HEK293 (cell line): Measurements from ENCODE around the gene ALKAL2.

ENCODE experiments used
- CTCF ChIA-PET: fragments of 350-600 bp; formaldehyde crosslinking; extraction: SDS; loops from one replicate; lab custom pipeline; 2021; ENCODE audit warnings: antibody characterized with exemption; lab: Yijun Ruan, JAX
- POLR2A ChIA-PET: fragments of 300-600 bp; formaldehyde crosslinking; extraction: SDS; loops from one replicate; lab custom pipeline; 2020; ENCODE audit warnings: antibody characterized with exemption, inconsistent platforms; lab: Yijun Ruan, JAX
- H3K27ac ChIP-seq: fragments of 200-500 bp; sonication (Bioruptor generic); 2 replicates; pipeline ENCODE4 v1.5.1; 2014; ENCODE audit warnings: low read depth, low read length, control low read depth, inconsistent platforms; ENCODE audit errors: extremely low read depth
- H3K36me3 ChIP-seq, 2 experiments: fragments of 200-500 bp in 1 of 2; sonication (Bioruptor generic) in 1 of 2; 1 replicate in 1 of 2; 2 replicates in 1 of 2; pipeline ENCODE4 v1.5.1; 2014 to 2017; ENCODE audit warnings: inconsistent platforms in 2 of 2, low read length in 2 of 2; ENCODE audit not compliant: control insufficient read depth in 2 of 2, insufficient read depth in 1 of 2
- H3K4me1 ChIP-seq: fragments of 200-500 bp; sonication (Bioruptor generic); 2 replicates; pipeline ENCODE4 v1.5.1; 2014; ENCODE audit warnings: mild to moderate bottlenecking, low read length, inconsistent platforms; ENCODE audit not compliant: control insufficient read depth, insufficient read depth
- H3K4me3 ChIP-seq: 2 replicates; pipeline ENCODE4 v1.5.1; 2011; ENCODE audit warnings: low read depth, mild to moderate bottlenecking, control low read depth, low read length, moderate library complexity
- H3K9me3 ChIP-seq: fragments of 200-500 bp; sonication (Bioruptor generic); 2 replicates; pipeline ENCODE4 v1.5.1; 2014; ENCODE audit warnings: low read depth, low read length, inconsistent platforms; ENCODE audit not compliant: control insufficient read depth, insufficient read depth
- GLI2 ChIP-seq: fragments of 450-650 bp; formaldehyde crosslinking; IDR thresholded peaks from 2 replicates; pipeline ENCODE4; 2017; ENCODE audit warnings: missing biosample characterization, missing genetic modification characterization, low read depth, borderline replicate concordance
- GLIS1 ChIP-seq: fragments of 450-650 bp; formaldehyde crosslinking; IDR thresholded peaks from 2 replicates; pipeline ENCODE4 v1.5.1; 2016; ENCODE audit warnings: missing biosample characterization, missing genetic modification characterization
- HOXA7 ChIP-seq: sonication (generic); formaldehyde crosslinking; IDR thresholded peaks from 2 replicates; pipeline ENCODE4 v1.8.1; 2022; ENCODE audit warnings: missing genetic modification reagents, borderline replicate concordance
- IKZF3 ChIP-seq: fragments of 450-650 bp; IDR thresholded peaks from 2 replicates; pipeline ENCODE4 v1.5.0; 2018; ENCODE audit warnings: missing biosample characterization, mild to moderate bottlenecking, missing genetic modification characterization, moderate library complexity
- KLF1 ChIP-seq: fragments of 450-650 bp; formaldehyde crosslinking; IDR thresholded peaks from 2 replicates; pipeline ENCODE4 v1.5.1; 2016; ENCODE audit warnings: missing biosample characterization, missing genetic modification characterization
- SCRT2 ChIP-seq: fragments of 450-650 bp; formaldehyde crosslinking; IDR thresholded peaks from 2 replicates; pipeline ENCODE4 v1.5.1; 2016; ENCODE audit warnings: missing biosample characterization, missing genetic modification characterization
- SP3 ChIP-seq: fragments of 450-650 bp; formaldehyde crosslinking; IDR thresholded peaks from 2 replicates; pipeline ENCODE4 v1.5.1; 2016; ENCODE audit warnings: missing biosample characterization, missing genetic modification characterization
- SP7 ChIP-seq: fragments of 450-650 bp; formaldehyde crosslinking; IDR thresholded peaks from 2 replicates; pipeline ENCODE4 v1.5.1; 2016; ENCODE audit warnings: missing biosample characterization, missing genetic modification characterization
- ZBTB48 ChIP-seq: fragments of 450-650 bp; formaldehyde crosslinking; IDR thresholded peaks from 2 replicates; pipeline ENCODE4 v1.5.1; 2016; ENCODE audit warnings: missing biosample characterization, missing genetic modification characterization
- ZNF155 ChIP-seq: fragments of 450-650 bp; formaldehyde crosslinking; IDR thresholded peaks from 2 replicates; pipeline ENCODE4 v1.5.1; 2016; ENCODE audit warnings: missing biosample characterization, missing genetic modification characterization
- ZNF174 ChIP-seq: fragments of 450-650 bp; formaldehyde crosslinking; IDR thresholded peaks from 2 replicates; pipeline ENCODE4 v1.5.0; 2017; ENCODE audit warnings: missing biosample characterization, mild to moderate bottlenecking, missing genetic modification characterization
- ZNF19 ChIP-seq: fragments of 450-650 bp; formaldehyde crosslinking; IDR thresholded peaks from 2 replicates; pipeline ENCODE4; 2016; ENCODE audit warnings: missing biosample characterization, missing genetic modification characterization, low read depth
- ZNF24 ChIP-seq: fragments of 450-650 bp; formaldehyde crosslinking; IDR thresholded peaks from 2 replicates; pipeline ENCODE4 v1.5.1; 2016; ENCODE audit warnings: missing biosample characterization, missing genetic modification characterization
- ZNF341 ChIP-seq: fragments of 450-650 bp; formaldehyde crosslinking; IDR thresholded peaks from 2 replicates; pipeline ENCODE4; 2016; ENCODE audit warnings: low read depth, missing biosample characterization, missing genetic modification characterization
- ZNF48 ChIP-seq: fragments of 450-650 bp; formaldehyde crosslinking; IDR thresholded peaks from 2 replicates; pipeline ENCODE4 v1.5.1; 2016; ENCODE audit warnings: missing biosample characterization, missing genetic modification characterization
- ZNF560 ChIP-seq: fragments of 450-650 bp; formaldehyde crosslinking; IDR thresholded peaks from 2 replicates; pipeline ENCODE4 v1.5.1; 2017; ENCODE audit warnings: missing biosample characterization, missing genetic modification characterization, borderline replicate concordance
- ZNF629 ChIP-seq: fragments of 450-650 bp; formaldehyde crosslinking; IDR thresholded peaks from 2 replicates; pipeline ENCODE4 v1.5.1; 2017; ENCODE audit warnings: missing biosample characterization, missing genetic modification characterization
- ZNF664 ChIP-seq: fragments of 450-650 bp; formaldehyde crosslinking; IDR thresholded peaks from 2 replicates; pipeline ENCODE4 v1.5.1; 2016; ENCODE audit warnings: missing biosample characterization, missing genetic modification characterization
- ZNF792 ChIP-seq: fragments of 450-650 bp; formaldehyde crosslinking; IDR thresholded peaks from 2 replicates; pipeline ENCODE4 v1.5.1; 2016; ENCODE audit warnings: missing biosample characterization, missing genetic modification characterization
- ZNF843 ChIP-seq: fragments of 450-650 bp; formaldehyde crosslinking; IDR thresholded peaks from 2 replicates; pipeline ENCODE4 v1.5.1; 2016; ENCODE audit warnings: missing biosample characterization, missing genetic modification characterization
- ZSCAN30 ChIP-seq: fragments of 450-650 bp; IDR thresholded peaks from 2 replicates; pipeline ENCODE4 v1.5.1; 2018; ENCODE audit warnings: missing biosample characterization, mild to moderate bottlenecking, missing genetic modification characterization, moderate library complexity
- TF ChIP-seq, protein P1 (sequence below): fragments of 450-650 bp; formaldehyde crosslinking; IDR thresholded peaks from 2 replicates; pipeline ENCODE4 v1.5.1; 2016; ENCODE audit warnings: missing biosample characterization, missing genetic modification characterization
- TF ChIP-seq, protein P2 (sequence below): fragments of 450-650 bp; formaldehyde crosslinking; IDR thresholded peaks from 2 replicates; pipeline ENCODE4 v1.5.1; 2017; ENCODE audit warnings: missing biosample characterization, missing genetic modification characterization
- TF ChIP-seq, protein P3 (sequence below): fragments of 450-650 bp; formaldehyde crosslinking; IDR thresholded peaks from 2 replicates; pipeline ENCODE4 v1.5.1; 2017; ENCODE audit warnings: missing biosample characterization, missing genetic modification characterization
- TF ChIP-seq, protein P4 (sequence below): sonication (generic); formaldehyde crosslinking; IDR thresholded peaks from 2 replicates; pipeline ENCODE4 v1.8.1; 2022; ENCODE audit warnings: mild to moderate bottlenecking, moderate library complexity, missing genetic modification reagents
- TF ChIP-seq, protein P5 (sequence below): fragments of 450-650 bp; formaldehyde crosslinking; IDR thresholded peaks from 2 replicates; pipeline ENCODE4 v1.5.1; 2016; ENCODE audit warnings: missing biosample characterization, missing genetic modification characterization, low read depth

Gene ALKAL2

DNA sequence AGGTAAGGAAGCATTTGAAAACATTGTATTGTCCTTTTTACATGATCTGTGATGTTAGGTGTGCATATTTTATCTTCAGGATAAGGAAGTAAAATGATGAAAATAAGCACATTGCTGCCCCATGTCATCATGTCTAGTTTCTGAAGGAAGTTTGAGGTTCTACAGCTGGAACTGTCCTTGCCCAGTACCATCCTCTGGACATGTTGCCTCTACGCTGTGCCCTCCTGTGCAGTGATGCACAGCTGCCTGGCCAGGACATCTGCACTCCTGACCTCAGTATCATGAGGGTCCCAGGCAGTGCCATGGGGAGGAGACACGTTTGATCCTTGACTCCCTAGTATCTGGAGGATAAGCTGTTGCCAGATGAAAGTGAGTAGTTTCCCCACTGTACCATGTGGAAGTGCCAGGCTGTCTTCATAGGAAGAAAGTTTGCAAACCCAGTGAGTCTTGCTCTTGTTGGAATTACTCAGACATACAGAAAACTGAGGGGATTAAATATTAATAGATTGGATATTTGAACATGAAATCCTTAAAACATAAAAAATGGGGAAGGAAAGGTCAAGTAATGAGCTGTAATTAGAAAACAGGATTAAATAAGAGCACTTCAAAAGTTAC is 9.5 kb downstream of the ALKAL2 start:
- H3K4me1 ChIP-seq, result no peaks in the 10 kb centered on the region
- no peak overlapping the region for H3K4me3 ChIP-seq
- H3K9me3 ChIP-seq, result no peaks in the 10 kb centered on the region
- ChIA-PET CTCF (no interaction called here), POLR2A (no interaction called here)
- peaks cover 11 to 92% of the 10 kb centered on the region in 2 experiments for H3K36me3 ChIP-seq
- TF ChIP-seq GLI2 (tag by site-specific recombination), result no peak
- TF ChIP-seq, protein P1, sequence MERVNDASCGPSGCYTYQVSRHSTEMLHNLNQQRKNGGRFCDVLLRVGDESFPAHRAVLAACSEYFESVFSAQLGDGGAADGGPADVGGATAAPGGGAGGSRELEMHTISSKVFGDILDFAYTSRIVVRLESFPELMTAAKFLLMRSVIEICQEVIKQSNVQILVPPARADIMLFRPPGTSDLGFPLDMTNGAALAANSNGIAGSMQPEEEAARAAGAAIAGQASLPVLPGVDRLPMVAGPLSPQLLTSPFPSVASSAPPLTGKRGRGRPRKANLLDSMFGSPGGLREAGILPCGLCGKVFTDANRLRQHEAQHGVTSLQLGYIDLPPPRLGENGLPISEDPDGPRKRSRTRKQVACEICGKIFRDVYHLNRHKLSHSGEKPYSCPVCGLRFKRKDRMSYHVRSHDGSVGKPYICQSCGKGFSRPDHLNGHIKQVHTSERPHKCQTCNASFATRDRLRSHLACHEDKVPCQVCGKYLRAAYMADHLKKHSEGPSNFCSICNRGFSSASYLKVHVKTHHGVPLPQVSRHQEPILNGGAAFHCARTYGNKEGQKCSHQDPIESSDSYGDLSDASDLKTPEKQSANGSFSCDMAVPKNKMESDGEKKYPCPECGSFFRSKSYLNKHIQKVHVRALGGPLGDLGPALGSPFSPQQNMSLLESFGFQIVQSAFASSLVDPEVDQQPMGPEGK, result no peak
- no peak for TF ChIP-seq ZNF174 (tag by site-specific recombination)
- TF ChIP-seq, protein P2, sequence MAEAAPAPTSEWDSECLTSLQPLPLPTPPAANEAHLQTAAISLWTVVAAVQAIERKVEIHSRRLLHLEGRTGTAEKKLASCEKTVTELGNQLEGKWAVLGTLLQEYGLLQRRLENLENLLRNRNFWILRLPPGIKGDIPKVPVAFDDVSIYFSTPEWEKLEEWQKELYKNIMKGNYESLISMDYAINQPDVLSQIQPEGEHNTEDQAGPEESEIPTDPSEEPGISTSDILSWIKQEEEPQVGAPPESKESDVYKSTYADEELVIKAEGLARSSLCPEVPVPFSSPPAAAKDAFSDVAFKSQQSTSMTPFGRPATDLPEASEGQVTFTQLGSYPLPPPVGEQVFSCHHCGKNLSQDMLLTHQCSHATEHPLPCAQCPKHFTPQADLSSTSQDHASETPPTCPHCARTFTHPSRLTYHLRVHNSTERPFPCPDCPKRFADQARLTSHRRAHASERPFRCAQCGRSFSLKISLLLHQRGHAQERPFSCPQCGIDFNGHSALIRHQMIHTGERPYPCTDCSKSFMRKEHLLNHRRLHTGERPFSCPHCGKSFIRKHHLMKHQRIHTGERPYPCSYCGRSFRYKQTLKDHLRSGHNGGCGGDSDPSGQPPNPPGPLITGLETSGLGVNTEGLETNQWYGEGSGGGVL (tag by site-specific recombination), result no peak
- no peak for TF ChIP-seq ZNF629
- no peak for TF ChIP-seq ZNF341 (tag by site-specific recombination)
- no peak for TF ChIP-seq ZNF19 (tag by site-specific recombination)
- TF ChIP-seq ZNF792, result no peak
- TF ChIP-seq, protein P3, sequence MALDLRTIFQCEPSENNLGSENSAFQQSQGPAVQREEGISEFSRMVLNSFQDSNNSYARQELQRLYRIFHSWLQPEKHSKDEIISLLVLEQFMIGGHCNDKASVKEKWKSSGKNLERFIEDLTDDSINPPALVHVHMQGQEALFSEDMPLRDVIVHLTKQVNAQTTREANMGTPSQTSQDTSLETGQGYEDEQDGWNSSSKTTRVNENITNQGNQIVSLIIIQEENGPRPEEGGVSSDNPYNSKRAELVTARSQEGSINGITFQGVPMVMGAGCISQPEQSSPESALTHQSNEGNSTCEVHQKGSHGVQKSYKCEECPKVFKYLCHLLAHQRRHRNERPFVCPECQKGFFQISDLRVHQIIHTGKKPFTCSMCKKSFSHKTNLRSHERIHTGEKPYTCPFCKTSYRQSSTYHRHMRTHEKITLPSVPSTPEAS, result no peak
- TF ChIP-seq, all 188 proteins: peak for 0
- no peak overlapping the region for H3K27ac ChIP-seq

DNA sequence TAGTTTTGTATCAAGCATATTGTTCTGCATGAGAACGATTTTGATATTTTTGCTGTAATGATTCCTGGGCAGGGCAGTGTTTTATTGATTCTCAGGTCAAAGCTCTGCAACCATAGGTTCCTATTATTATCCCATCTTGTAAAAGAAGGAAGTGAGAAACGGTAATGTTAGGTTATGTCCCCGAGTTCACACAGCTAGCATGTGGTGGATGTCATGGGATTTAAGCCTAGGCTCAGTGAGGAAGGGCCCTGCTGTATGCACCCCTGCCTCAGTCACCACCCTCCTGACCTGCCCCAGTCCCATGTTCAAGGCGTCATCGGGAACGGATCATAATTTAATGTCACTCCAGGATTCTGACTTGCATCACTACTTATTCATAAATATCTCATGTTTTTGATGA is 12.4 kb downstream of the ALKAL2 start:
- H3K4me1 ChIP-seq, result no peaks in the 10 kb centered on the region
- H3K36me3 ChIP-seq, result peaks cover 11 to 93% of the 10 kb centered on the region in 2 experiments
- TF ChIP-seq ZNF24 (tag by site-specific recombination) (no peak), SP3 (no peak), GLI2 (tag by site-specific recombination) (no peak), HOXA7 (no peak), ZNF664 (tag by site-specific recombination) (no peak), ZNF155 (tag by site-specific recombination) (no peak), ZBTB48 (tag by site-specific recombination) (no peak), ZSCAN30 (tag by site-specific recombination) (no peak), IKZF3 (tag by site-specific recombination) (no peak), SCRT2 (tag by site-specific recombination) (no peak), ZNF843 (tag by site-specific recombination) (no peak), KLF1 (tag by site-specific recombination) (no peak), GLIS1 (tag by site-specific recombination) (no peak), ZNF48 (tag by site-specific recombination) (no peak), ZNF560 (tag by site-specific recombination) (no peak), SP7 (no peak)
- TF ChIP-seq, protein P4, sequence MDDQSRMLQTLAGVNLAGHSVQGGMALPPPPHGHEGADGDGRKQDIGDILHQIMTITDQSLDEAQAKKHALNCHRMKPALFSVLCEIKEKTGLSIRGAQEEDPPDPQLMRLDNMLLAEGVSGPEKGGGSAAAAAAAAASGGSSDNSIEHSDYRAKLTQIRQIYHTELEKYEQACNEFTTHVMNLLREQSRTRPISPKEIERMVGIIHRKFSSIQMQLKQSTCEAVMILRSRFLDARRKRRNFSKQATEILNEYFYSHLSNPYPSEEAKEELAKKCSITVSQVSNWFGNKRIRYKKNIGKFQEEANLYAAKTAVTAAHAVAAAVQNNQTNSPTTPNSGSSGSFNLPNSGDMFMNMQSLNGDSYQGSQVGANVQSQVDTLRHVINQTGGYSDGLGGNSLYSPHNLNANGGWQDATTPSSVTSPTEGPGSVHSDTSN (CRISPR knock-in tag), result no peak
- TF ChIP-seq, protein P5, sequence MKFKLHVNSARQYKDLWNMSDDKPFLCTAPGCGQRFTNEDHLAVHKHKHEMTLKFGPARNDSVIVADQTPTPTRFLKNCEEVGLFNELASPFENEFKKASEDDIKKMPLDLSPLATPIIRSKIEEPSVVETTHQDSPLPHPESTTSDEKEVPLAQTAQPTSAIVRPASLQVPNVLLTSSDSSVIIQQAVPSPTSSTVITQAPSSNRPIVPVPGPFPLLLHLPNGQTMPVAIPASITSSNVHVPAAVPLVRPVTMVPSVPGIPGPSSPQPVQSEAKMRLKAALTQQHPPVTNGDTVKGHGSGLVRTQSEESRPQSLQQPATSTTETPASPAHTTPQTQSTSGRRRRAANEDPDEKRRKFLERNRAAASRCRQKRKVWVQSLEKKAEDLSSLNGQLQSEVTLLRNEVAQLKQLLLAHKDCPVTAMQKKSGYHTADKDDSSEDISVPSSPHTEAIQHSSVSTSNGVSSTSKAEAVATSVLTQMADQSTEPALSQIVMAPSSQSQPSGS (tag by site-specific recombination), result no peak
- ChIA-PET POLR2A (no interaction called here), CTCF (interaction anchor here (1.5 kb wide), 1 partner anchor 28 kb away, joined by 4 read pairs; no protein-coding TSS in a partner anchor)
- H3K27ac ChIP-seq, result no peak overlapping the region
- H3K9me3 ChIP-seq, result no peaks in the 10 kb centered on the region
- no peak overlapping the region for H3K4me3 ChIP-seq
